ENCODE data around the gene RANBP3.
"Not testable (repeated sequence)": the region's sequence is repeated elsewhere in the genome, so short reads cannot be mapped to it uniquely, and the experiment has no call there.

RANBP3 gene

DNA sequence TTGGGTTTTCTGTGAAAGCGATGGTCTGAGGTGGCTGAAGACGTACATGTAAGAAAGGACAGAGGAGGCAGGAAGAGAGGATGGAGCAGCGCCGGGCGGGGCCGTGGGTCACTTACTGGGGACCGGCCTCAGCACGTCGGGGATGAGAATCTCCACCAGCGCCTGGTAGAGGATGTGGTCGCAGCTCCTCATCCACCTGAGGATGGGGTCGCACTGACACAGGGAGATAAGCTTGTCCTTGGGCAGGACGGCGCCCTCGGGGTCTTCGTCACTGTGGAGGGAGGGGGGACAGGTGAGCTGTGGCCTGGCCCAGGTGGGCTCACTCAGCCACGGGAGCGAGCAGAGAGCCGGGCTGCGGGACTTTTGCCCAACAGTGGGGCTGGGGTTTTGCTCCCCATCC, 29.0 kb upstream of the RANBP3 start:
- no peak overlapping the region for H3K27ac ChIP-seq (ENCODE audit: low read depth in 2 of 2, low read length in 2 of 2)
- no peaks in the 10 kb centered on the region for H3K27me3 ChIP-seq (ENCODE audit: control insufficient read depth in 2 of 2, insufficient read depth in 2 of 2, low read length in 2 of 2)
- H3K4me1 ChIP-seq (ENCODE audit: control insufficient read depth in 2 of 2, insufficient read depth in 2 of 2, low read length in 2 of 2), result no peaks in the 10 kb centered on the region
- no peak overlapping the region for H3K4me3 ChIP-seq (ENCODE audit: low read length in 2 of 2)
- no peak overlapping the region for H3K9ac ChIP-seq (ENCODE audit: low read depth in 1 of 2, low read length in 2 of 2)
- H3K36me3 ChIP-seq (ENCODE audit: control insufficient read depth in 2 of 2, insufficient read depth in 2 of 2, low read length in 2 of 2), result peaks cover 6 to 27% of the 10 kb centered on the region in 2 donors
- H3K9me3 ChIP-seq (ENCODE audit: control insufficient read depth in 2 of 2, low read length in 2 of 2), result no peaks in the 10 kb centered on the region

DNA sequence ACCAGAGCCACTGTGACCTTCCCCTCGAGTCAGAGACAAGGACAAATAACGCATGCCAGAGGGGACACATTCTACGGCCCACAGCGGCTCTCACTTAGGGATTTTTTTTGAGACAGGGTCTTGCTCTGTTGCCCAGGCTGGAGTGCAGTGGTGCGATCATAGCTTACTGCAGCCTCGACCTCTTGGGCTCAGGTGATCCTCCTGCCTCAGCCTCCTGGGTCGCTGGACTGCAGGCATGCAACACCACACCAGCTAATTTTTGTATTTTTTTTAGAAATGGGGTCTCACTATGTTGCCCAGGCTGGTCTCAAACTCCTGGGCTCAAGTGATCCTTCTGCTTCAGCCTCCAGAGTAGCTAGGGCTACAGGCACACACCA, 28.1 kb upstream of the RANBP3 start:
- H3K4me3 ChIP-seq (ENCODE audit: low read length in 2 of 2); H3K9ac ChIP-seq (ENCODE audit: low read depth in 1 of 2, low read length in 2 of 2); H3K9me3 ChIP-seq (ENCODE audit: control insufficient read depth in 2 of 2, low read length in 2 of 2); H3K27ac ChIP-seq (ENCODE audit: low read depth in 2 of 2, low read length in 2 of 2); H3K4me1 ChIP-seq (ENCODE audit: control insufficient read depth in 2 of 2, insufficient read depth in 2 of 2, low read length in 2 of 2); H3K27me3 ChIP-seq (ENCODE audit: control insufficient read depth in 2 of 2, insufficient read depth in 2 of 2, low read length in 2 of 2): not testable (repeated sequence)
- peaks cover 9 to 30% of the 10 kb centered on the region in 2 donors for H3K36me3 ChIP-seq (ENCODE audit: control insufficient read depth in 2 of 2, insufficient read depth in 2 of 2, low read length in 2 of 2)

DNA sequence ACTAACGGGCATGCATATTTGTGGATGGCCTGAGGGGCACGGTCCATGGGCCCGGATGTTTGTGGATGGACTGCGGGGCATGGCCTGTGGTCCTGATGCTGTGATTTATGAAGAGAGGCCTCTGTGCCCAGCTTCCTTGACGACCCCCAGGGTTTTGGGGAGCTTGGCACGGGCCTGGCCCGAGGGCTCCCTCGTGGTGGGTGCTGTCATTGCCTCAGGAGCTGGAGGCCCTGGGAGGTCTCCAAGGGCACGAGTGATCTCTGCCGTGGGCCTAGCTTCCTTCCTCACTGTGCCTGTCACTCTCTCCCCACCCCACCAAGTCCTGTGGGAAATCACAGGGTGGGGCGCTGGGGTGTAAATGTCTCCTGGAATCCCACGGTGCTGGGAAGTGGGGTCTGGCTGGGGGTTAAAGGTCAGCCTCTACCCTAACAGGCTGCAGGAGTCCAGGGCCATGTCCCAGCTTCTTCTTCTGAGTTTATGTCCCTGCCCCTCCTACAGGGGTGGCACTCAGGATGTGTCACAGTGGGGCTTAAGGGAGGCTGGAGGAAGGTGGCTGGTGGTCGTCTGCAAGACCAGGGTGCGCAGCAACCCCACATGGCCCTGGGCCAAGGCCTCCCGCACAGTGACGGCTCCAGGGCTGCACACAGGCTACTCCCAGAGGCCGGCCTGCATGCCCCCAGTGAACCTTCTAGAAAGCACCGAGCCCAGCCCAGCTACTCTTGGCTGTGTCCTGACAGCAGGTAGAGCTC, 27.6 kb upstream of the RANBP3 start:
- Histone ChIP-seq H3K27ac (ENCODE audit: low read depth in 2 of 2, low read length in 2 of 2) (no peak overlapping the region), H3K4me3 (ENCODE audit: low read length in 2 of 2) (no peak overlapping the region), H3K9ac (ENCODE audit: low read depth in 1 of 2, low read length in 2 of 2) (no peak overlapping the region), H3K9me3 (ENCODE audit: control insufficient read depth in 2 of 2, low read length in 2 of 2) (no peaks in the 10 kb centered on the region), H3K36me3 (ENCODE audit: control insufficient read depth in 2 of 2, insufficient read depth in 2 of 2, low read length in 2 of 2) (peaks cover 11 to 33% of the 10 kb centered on the region in 2 donors), H3K27me3 (ENCODE audit: control insufficient read depth in 2 of 2, insufficient read depth in 2 of 2, low read length in 2 of 2) (no peaks in the 10 kb centered on the region), H3K4me1 (ENCODE audit: control insufficient read depth in 2 of 2, insufficient read depth in 2 of 2, low read length in 2 of 2) (no peaks in the 10 kb centered on the region)

GRCh38 chr19:6003976-6004375, 26.0 kb upstream of the RANBP3 start:
- H3K9me3 ChIP-seq (ENCODE audit: control insufficient read depth in 2 of 2, low read length in 2 of 2), result no peaks in the 10 kb centered on the region
- no peak overlapping the region for H3K9ac ChIP-seq (ENCODE audit: low read depth in 1 of 2, low read length in 2 of 2)
- no peak overlapping the region for H3K4me3 ChIP-seq (ENCODE audit: low read length in 2 of 2)
- no peak overlapping the region for H3K27ac ChIP-seq (ENCODE audit: low read depth in 2 of 2, low read length in 2 of 2)
- H3K36me3 ChIP-seq (ENCODE audit: control insufficient read depth in 2 of 2, insufficient read depth in 2 of 2, low read length in 2 of 2), result peaks cover 11 to 33% of the 10 kb centered on the region in 2 donors
- no peaks in the 10 kb centered on the region for H3K4me1 ChIP-seq (ENCODE audit: control insufficient read depth in 2 of 2, insufficient read depth in 2 of 2, low read length in 2 of 2)
- no peaks in the 10 kb centered on the region for H3K27me3 ChIP-seq (ENCODE audit: control insufficient read depth in 2 of 2, insufficient read depth in 2 of 2, low read length in 2 of 2)

DNA sequence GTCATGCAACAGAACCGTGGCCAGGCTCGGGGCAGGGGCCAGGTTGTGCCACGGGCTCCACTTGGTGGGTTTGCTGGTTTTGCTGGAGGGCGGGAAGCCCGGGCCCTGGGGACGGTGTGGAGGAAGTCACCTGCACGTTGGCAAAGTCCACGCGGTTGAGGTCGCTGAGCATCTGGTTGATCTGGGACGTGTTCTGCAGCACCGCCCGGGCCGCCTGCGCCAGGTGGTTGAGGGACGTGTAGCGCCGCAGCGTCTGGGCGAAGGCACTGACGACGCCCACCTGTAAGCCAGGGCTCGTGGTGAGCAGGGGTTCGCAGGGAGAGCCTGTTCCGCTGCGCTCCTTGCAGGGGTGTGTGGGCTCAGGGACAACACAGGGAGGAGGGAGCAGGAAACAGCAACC, 24.7 kb upstream of the RANBP3 start:
- H3K4me1 ChIP-seq (ENCODE audit: control insufficient read depth in 2 of 2, insufficient read depth in 2 of 2, low read length in 2 of 2), result no peaks in the 10 kb centered on the region
- no peak overlapping the region for H3K9ac ChIP-seq (ENCODE audit: low read depth in 1 of 2, low read length in 2 of 2)
- H3K4me3 ChIP-seq (ENCODE audit: low read length in 2 of 2), result no peak overlapping the region
- peaks cover 11 to 31% of the 10 kb centered on the region in 2 donors for H3K36me3 ChIP-seq (ENCODE audit: control insufficient read depth in 2 of 2, insufficient read depth in 2 of 2, low read length in 2 of 2)
- no peaks in the 10 kb centered on the region for H3K27me3 ChIP-seq (ENCODE audit: control insufficient read depth in 2 of 2, insufficient read depth in 2 of 2, low read length in 2 of 2)
- H3K27ac ChIP-seq (ENCODE audit: low read depth in 2 of 2, low read length in 2 of 2), result no peak overlapping the region
- H3K9me3 ChIP-seq (ENCODE audit: control insufficient read depth in 2 of 2, low read length in 2 of 2), result no peaks in the 10 kb centered on the region

GRCh38 chr19:6000228-6000847, 22.4 kb upstream of the RANBP3 start:
- H3K27ac ChIP-seq (ENCODE audit: low read depth in 2 of 2, low read length in 2 of 2), result no peak overlapping the region
- H3K4me1 ChIP-seq (ENCODE audit: control insufficient read depth in 2 of 2, insufficient read depth in 2 of 2, low read length in 2 of 2), result no peaks in the 10 kb centered on the region
- peaks cover 10 to 26% of the 10 kb centered on the region in 2 donors for H3K36me3 ChIP-seq (ENCODE audit: control insufficient read depth in 2 of 2, insufficient read depth in 2 of 2, low read length in 2 of 2)
- H3K9ac ChIP-seq (ENCODE audit: low read depth in 1 of 2, low read length in 2 of 2), result no peak overlapping the region
- H3K4me3 ChIP-seq (ENCODE audit: low read length in 2 of 2), result no peak overlapping the region
- no peaks in the 10 kb centered on the region for H3K9me3 ChIP-seq (ENCODE audit: control insufficient read depth in 2 of 2, low read length in 2 of 2)
- no peaks in the 10 kb centered on the region for H3K27me3 ChIP-seq (ENCODE audit: control insufficient read depth in 2 of 2, insufficient read depth in 2 of 2, low read length in 2 of 2)

GRCh38 chr19:5999693-6000092, 21.8 kb upstream of the RANBP3 start:
- Histone ChIP-seq H3K27me3 (ENCODE audit: control insufficient read depth in 2 of 2, insufficient read depth in 2 of 2, low read length in 2 of 2) (no peaks in the 10 kb centered on the region), H3K36me3 (ENCODE audit: control insufficient read depth in 2 of 2, insufficient read depth in 2 of 2, low read length in 2 of 2) (peaks cover 10 to 26% of the 10 kb centered on the region in 2 donors), H3K9me3 (ENCODE audit: control insufficient read depth in 2 of 2, low read length in 2 of 2) (no peaks in the 10 kb centered on the region), H3K9ac (ENCODE audit: low read depth in 1 of 2, low read length in 2 of 2) (no peak overlapping the region), H3K4me3 (ENCODE audit: low read length in 2 of 2) (no peak overlapping the region), H3K4me1 (ENCODE audit: control insufficient read depth in 2 of 2, insufficient read depth in 2 of 2, low read length in 2 of 2) (no peaks in the 10 kb centered on the region), H3K27ac (ENCODE audit: low read depth in 2 of 2, low read length in 2 of 2) (no peak overlapping the region)

DNA sequence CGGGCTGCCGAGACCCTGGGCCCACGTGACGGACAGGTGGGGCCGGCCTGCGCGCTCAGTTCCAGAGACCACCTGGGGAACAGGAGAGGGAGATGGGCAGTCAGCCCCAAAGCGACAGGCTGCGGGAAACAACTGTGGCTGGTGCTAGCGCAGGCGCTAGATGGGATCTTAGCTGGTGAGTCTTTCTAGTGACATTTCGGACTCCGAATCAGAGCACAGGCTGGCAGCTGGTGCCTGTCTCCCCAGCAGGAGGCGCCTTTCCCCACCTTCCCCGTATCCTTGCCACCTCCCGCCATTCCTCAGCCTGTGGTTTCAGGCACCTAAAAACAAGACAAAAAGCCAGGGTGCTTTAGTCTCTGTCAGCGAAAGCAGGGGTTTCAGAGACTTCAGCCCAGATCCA, 19.4 kb upstream of the RANBP3 start:
- H3K9me3 ChIP-seq (ENCODE audit: control insufficient read depth in 2 of 2, low read length in 2 of 2), result no peaks in the 10 kb centered on the region
- H3K27ac ChIP-seq (ENCODE audit: low read depth in 2 of 2, low read length in 2 of 2), result no peak overlapping the region
- H3K4me1 ChIP-seq (ENCODE audit: control insufficient read depth in 2 of 2, insufficient read depth in 2 of 2, low read length in 2 of 2), result no peaks in the 10 kb centered on the region
- H3K9ac ChIP-seq (ENCODE audit: low read depth in 1 of 2, low read length in 2 of 2), result no peak overlapping the region
- H3K4me3 ChIP-seq (ENCODE audit: low read length in 2 of 2), result no peak overlapping the region
- H3K27me3 ChIP-seq (ENCODE audit: control insufficient read depth in 2 of 2, insufficient read depth in 2 of 2, low read length in 2 of 2), result no peaks in the 10 kb centered on the region
- H3K36me3 ChIP-seq (ENCODE audit: control insufficient read depth in 2 of 2, insufficient read depth in 2 of 2, low read length in 2 of 2), result peaks cover 7 to 16% of the 10 kb centered on the region in 2 donors

DNA sequence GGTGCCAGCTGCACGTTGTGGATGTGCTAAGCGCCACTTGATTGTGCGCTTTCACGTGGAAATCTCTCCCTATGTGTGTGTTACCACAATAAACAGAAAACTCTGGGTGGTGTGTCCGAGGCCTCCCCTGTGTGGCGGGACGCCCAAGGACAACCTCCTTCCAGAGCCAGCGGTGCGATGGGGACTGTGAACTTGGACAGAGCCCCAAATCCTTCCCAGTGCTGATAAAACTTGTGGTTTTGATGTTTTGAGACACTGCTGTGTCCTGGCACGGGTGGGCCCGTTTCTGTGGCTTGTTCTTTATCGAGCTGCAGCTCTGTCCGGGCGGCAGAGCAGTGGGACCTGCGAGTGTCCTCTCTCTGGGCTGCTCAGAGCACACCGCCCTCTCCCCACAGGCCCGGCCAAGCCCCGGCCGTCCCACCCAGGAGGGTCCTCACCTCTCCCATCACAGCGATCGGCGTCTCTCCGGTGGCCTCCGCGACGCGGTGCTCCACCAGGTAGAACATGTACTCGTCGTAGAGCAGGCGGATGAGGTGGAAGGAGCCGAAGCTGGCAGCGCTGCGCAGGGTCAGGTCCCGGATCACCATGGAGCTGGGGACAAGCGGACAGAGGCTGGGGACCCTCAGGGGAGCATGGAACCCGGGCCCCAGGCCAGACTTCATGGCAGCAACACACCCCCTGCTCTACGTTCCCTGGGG, 18.8 kb upstream of the RANBP3 start:
- no peak overlapping the region for H3K4me3 ChIP-seq (ENCODE audit: low read length in 2 of 2)
- no peaks in the 10 kb centered on the region for H3K27me3 ChIP-seq (ENCODE audit: control insufficient read depth in 2 of 2, insufficient read depth in 2 of 2, low read length in 2 of 2)
- H3K9me3 ChIP-seq (ENCODE audit: control insufficient read depth in 2 of 2, low read length in 2 of 2), result no peaks in the 10 kb centered on the region
- H3K4me1 ChIP-seq (ENCODE audit: control insufficient read depth in 2 of 2, insufficient read depth in 2 of 2, low read length in 2 of 2), result no peaks in the 10 kb centered on the region
- no peak overlapping the region for H3K27ac ChIP-seq (ENCODE audit: low read depth in 2 of 2, low read length in 2 of 2)
- H3K36me3 ChIP-seq (ENCODE audit: control insufficient read depth in 2 of 2, insufficient read depth in 2 of 2, low read length in 2 of 2), result peaks cover 7 to 11% of the 10 kb centered on the region in 2 donors
- H3K9ac ChIP-seq (ENCODE audit: low read depth in 1 of 2, low read length in 2 of 2), result no peak overlapping the region

- peaks cover 5 to 10% of the 10 kb centered on the region in 2 donors for H3K36me3 ChIP-seq (ENCODE audit: control insufficient read depth in 2 of 2, insufficient read depth in 2 of 2, low read length in 2 of 2)
- no peaks in the 10 kb centered on the region for H3K27me3 ChIP-seq (ENCODE audit: control insufficient read depth in 2 of 2, insufficient read depth in 2 of 2, low read length in 2 of 2)
- no peak overlapping the region for H3K4me3 ChIP-seq (ENCODE audit: low read length in 2 of 2)
- H3K9ac ChIP-seq (ENCODE audit: low read depth in 1 of 2, low read length in 2 of 2), result no peak overlapping the region
- no peak overlapping the region for H3K27ac ChIP-seq (ENCODE audit: low read depth in 2 of 2, low read length in 2 of 2)
- H3K9me3 ChIP-seq (ENCODE audit: control insufficient read depth in 2 of 2, low read length in 2 of 2), result no peaks in the 10 kb centered on the region
- no peaks in the 10 kb centered on the region for H3K4me1 ChIP-seq (ENCODE audit: control insufficient read depth in 2 of 2, insufficient read depth in 2 of 2, low read length in 2 of 2)
These were observed 18.2 kb upstream of the RANBP3 start for GRCh38 chr19:5996102-5996501.
